Measurements from ENCODE around the gene RACK1.

DNA sequence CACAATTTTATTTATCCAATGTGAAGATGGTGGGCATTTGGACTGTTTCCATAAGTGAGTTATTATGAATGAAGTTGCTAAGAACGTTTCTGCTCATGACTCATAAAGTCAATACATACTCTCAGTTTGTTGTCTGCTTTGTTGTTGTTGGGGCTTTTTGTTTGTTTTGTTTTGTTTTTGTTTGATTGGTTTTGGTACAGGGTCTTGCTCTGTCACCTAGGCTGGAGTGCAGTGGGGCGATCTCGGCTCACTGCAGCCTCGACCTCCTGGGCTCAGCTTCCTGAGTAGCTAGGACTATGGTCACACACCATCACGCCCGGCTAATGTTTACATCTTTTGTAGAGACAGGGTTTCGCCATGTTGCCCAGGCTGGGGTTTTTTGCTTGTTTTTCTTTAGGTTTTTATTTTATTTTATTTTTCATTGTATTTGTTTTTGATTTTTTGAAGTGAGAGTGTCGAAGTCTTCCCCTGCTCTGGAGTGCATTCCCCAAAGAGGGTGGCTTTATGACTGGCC is 56.7 kb downstream of the RACK1 start:
- TF ChIP-seq, protein P1, sequence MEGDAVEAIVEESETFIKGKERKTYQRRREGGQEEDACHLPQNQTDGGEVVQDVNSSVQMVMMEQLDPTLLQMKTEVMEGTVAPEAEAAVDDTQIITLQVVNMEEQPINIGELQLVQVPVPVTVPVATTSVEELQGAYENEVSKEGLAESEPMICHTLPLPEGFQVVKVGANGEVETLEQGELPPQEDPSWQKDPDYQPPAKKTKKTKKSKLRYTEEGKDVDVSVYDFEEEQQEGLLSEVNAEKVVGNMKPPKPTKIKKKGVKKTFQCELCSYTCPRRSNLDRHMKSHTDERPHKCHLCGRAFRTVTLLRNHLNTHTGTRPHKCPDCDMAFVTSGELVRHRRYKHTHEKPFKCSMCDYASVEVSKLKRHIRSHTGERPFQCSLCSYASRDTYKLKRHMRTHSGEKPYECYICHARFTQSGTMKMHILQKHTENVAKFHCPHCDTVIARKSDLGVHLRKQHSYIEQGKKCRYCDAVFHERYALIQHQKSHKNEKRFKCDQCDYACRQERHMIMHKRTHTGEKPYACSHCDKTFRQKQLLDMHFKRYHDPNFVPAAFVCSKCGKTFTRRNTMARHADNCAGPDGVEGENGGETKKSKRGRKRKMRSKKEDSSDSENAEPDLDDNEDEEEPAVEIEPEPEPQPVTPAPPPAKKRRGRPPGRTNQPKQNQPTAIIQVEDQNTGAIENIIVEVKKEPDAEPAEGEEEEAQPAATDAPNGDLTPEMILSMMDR (IDR thresholded peaks at IDR 0.05; ENCODE audit: low read depth, low read length), result no peak
- no peak for TF ChIP-seq EZH2phosphoT487 (IDR thresholded peaks at IDR 0.05; ENCODE audit: low read depth)

Measured in OCI-LY3 (cell line).